ENCODE measurements around the gene SEPHS1. TPM values are rescaled to one million over a fixed set of nuclear protein-coding genes. Genes with fewer than 3 reads are reported as not detected.

SEPHS1 gene
- total RNA-seq, 1 experiment from 2014 or later: 111 TPM

DNA sequence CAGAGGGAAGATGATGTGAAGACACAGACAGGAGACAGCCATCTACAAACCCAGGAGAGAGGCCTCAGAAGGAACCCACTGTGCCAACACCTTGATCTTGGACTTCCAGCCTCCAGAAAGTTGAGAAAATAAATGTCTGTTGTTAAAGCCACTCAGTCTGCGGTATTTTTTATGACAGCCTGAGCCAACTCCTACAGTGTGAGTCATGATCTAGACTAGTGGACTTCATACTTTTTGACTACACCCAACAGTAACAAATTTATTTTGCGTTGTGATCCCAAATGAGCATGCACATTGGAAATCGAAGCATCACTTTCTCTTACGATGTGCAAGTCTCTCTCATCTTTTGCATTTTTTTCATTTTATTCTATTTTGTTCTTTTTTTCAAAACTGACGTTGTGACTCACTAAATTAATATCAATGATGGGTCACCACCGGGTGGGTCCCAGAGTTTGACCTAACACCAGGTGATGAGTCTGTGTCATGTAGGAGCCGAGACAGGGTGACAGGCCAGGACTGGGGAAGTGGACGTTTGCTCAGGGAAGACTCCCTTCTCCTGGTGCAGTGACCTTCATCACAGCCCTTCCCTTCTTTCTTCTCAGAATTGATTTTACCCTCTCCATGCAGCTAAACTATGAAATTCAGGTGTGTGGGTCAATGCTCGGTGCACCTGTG lies 77.1 kb downstream of the SEPHS1 start:
- no peak overlapping the region for H3K4me3 ChIP-seq (ENCODE audit: low read depth, low read length, poor library complexity, severe bottlenecking)
- ChIA-PET POLR2A (ENCODE audit: low non-redundant PET) (no interaction called here), CTCF (no interaction called here)
- DNase-seq (ENCODE audit: low spot score): no peak
- intact Hi-C loops (cut with micrococcal nuclease; ENCODE audit: unreplicated experiment): no loop called here
- BruUV-seq (replicated peaks): no TSS peak
- no peaks in the 10 kb centered on the region for H3K4me1 ChIP-seq (ENCODE audit: insufficient read depth, low read length, poor library complexity, severe bottlenecking)
- no peaks in the 10 kb centered on the region for H3K9me3 ChIP-seq (ENCODE audit: low read depth, low read length, poor library complexity, severe bottlenecking)
- TF ChIP-seq EZH2 (IDR thresholded peaks at IDR 0.05; ENCODE audit: borderline replicate concordance, low read depth, low read length, poor library complexity, severe bottlenecking): no peak
- TF ChIP-seq, protein P1, sequence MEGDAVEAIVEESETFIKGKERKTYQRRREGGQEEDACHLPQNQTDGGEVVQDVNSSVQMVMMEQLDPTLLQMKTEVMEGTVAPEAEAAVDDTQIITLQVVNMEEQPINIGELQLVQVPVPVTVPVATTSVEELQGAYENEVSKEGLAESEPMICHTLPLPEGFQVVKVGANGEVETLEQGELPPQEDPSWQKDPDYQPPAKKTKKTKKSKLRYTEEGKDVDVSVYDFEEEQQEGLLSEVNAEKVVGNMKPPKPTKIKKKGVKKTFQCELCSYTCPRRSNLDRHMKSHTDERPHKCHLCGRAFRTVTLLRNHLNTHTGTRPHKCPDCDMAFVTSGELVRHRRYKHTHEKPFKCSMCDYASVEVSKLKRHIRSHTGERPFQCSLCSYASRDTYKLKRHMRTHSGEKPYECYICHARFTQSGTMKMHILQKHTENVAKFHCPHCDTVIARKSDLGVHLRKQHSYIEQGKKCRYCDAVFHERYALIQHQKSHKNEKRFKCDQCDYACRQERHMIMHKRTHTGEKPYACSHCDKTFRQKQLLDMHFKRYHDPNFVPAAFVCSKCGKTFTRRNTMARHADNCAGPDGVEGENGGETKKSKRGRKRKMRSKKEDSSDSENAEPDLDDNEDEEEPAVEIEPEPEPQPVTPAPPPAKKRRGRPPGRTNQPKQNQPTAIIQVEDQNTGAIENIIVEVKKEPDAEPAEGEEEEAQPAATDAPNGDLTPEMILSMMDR (conservative IDR thresholded peaks at IDR 0.05; ENCODE audit: low read depth, low read length): no peak
- no peaks in the 10 kb centered on the region for H3K27me3 ChIP-seq (replicated peaks; ENCODE audit: insufficient read depth, low read depth, low read length, poor library complexity)
- no peak overlapping the region for H3K27ac ChIP-seq (ENCODE audit: low read depth, low read length, poor library complexity, severe bottlenecking)
- H3K36me3 ChIP-seq (ENCODE audit: insufficient read depth, low read length, poor library complexity, severe bottlenecking): no peaks in the 10 kb centered on the region

DNA sequence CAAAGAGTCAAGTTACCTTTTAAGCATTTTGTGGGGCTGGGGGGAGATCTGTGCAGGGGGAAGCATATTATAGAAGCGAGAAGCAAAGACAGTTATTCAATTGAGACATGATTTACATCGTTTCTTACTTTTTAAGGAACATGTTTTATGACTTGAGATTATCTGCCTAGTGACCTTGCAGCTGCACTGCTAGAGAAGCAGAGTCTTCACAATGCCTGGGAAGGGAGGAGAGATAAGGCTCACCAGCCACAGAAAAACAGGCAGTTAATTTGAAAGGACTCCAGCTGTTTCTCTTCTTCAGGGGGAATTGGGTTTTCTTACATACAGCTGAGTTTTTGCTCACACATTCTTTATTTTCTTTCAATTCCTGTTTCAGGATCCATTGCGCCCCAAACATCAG lies 79.3 kb downstream of the SEPHS1 start:
- intact Hi-C loops (cut with micrococcal nuclease; ENCODE audit: unreplicated experiment): no loop called here
- TF ChIP-seq EZH2 (IDR thresholded peaks at IDR 0.05; ENCODE audit: borderline replicate concordance, low read depth, low read length, poor library complexity, severe bottlenecking): no peak
- TF ChIP-seq, protein P1 (conservative IDR thresholded peaks at IDR 0.05; ENCODE audit: low read depth, low read length): no peak
- Histone ChIP-seq H3K36me3 (ENCODE audit: insufficient read depth, low read length, poor library complexity, severe bottlenecking) (no peaks in the 10 kb centered on the region), H3K27ac (ENCODE audit: low read depth, low read length, poor library complexity, severe bottlenecking) (no peak overlapping the region), H3K4me1 (ENCODE audit: insufficient read depth, low read length, poor library complexity, severe bottlenecking) (no peaks in the 10 kb centered on the region), H3K27me3 (replicated peaks; ENCODE audit: insufficient read depth, low read depth, low read length, poor library complexity) (no peaks in the 10 kb centered on the region), H3K4me3 (ENCODE audit: low read depth, low read length, poor library complexity, severe bottlenecking) (no peak overlapping the region), H3K9me3 (ENCODE audit: low read depth, low read length, poor library complexity, severe bottlenecking) (no peaks in the 10 kb centered on the region)
- BruUV-seq (replicated peaks): no TSS peak
- DNase-seq (ENCODE audit: low spot score): no peak
- ChIA-PET POLR2A (ENCODE audit: low non-redundant PET) (no interaction called here), CTCF (no interaction called here)

DNA sequence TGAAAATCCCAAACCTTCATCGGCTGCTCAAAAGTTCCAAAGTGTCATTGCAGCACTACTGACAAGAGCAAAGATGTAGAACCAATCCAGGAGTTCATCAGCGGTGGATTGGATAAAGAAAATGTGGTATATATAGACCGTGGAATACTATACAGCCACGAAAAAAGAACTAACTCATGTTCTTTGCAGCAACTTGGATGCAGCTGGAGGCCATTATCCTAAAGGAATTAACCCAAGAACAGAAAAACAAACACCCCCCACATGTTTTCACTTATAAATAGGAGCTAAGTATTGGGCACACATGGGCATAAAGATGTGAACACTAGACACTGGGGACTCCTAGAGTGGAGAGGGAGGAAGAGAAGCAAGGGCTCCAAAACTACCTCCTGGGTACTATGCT lies 79.8 kb downstream of the SEPHS1 start:
- BruUV-seq (replicated peaks): no TSS peak
- no peak for DNase-seq (ENCODE audit: low spot score)
- H3K27ac ChIP-seq (ENCODE audit: low read depth, low read length, poor library complexity, severe bottlenecking): no peak overlapping the region
- no peak overlapping the region for H3K4me3 ChIP-seq (ENCODE audit: low read depth, low read length, poor library complexity, severe bottlenecking)
- TF ChIP-seq, protein P1 (conservative IDR thresholded peaks at IDR 0.05; ENCODE audit: low read depth, low read length): no peak
- TF ChIP-seq EZH2 (IDR thresholded peaks at IDR 0.05; ENCODE audit: borderline replicate concordance, low read depth, low read length, poor library complexity, severe bottlenecking): no peak
- ChIA-PET CTCF (no interaction called here), POLR2A (ENCODE audit: low non-redundant PET) (no interaction called here)
- intact Hi-C loops (cut with micrococcal nuclease; ENCODE audit: unreplicated experiment): no loop called here
- H3K36me3 ChIP-seq (ENCODE audit: insufficient read depth, low read length, poor library complexity, severe bottlenecking): no peaks in the 10 kb centered on the region
- no peaks in the 10 kb centered on the region for H3K4me1 ChIP-seq (ENCODE audit: insufficient read depth, low read length, poor library complexity, severe bottlenecking)
- H3K9me3 ChIP-seq (ENCODE audit: low read depth, low read length, poor library complexity, severe bottlenecking): no peaks in the 10 kb centered on the region
- H3K27me3 ChIP-seq (replicated peaks; ENCODE audit: insufficient read depth, low read depth, low read length, poor library complexity): no peaks in the 10 kb centered on the region

Other genes with a start within 250 kb of the SEPHS1 start
- 13.5 and 16.6 TPM in 2 replicates for gene OPTN, start 248.1 kb downstream of the SEPHS1 start, total RNA-seq (2021)
- 89.3 and 97.5 TPM in 2 replicates for gene MCM10, start 186.7 kb downstream of the SEPHS1 start, total RNA-seq (2021)
- gene UCMA, start 113.9 kb downstream of the SEPHS1 start, total RNA-seq (2021): not detected in 2 replicates
- gene PHYH, start 48.2 kb downstream of the SEPHS1 start, total RNA-seq (2021): 5.1 and 8.6 TPM in 2 replicates
- 14.8 and 19.5 TPM in 2 replicates for gene BEND7, start 180.7 kb upstream of the SEPHS1 start, total RNA-seq (2021)
- gene PRPF18, start 238.7 kb upstream of the SEPHS1 start, total RNA-seq (2021): 21.9 and 22.9 TPM in 2 replicates